ENCODE measurements around the gene C19orf38.
"Not testable (repeated sequence)": the region's sequence is repeated elsewhere in the genome, so short reads cannot be mapped to it uniquely, and the experiment has no call there.

C19orf38 gene

DNA sequence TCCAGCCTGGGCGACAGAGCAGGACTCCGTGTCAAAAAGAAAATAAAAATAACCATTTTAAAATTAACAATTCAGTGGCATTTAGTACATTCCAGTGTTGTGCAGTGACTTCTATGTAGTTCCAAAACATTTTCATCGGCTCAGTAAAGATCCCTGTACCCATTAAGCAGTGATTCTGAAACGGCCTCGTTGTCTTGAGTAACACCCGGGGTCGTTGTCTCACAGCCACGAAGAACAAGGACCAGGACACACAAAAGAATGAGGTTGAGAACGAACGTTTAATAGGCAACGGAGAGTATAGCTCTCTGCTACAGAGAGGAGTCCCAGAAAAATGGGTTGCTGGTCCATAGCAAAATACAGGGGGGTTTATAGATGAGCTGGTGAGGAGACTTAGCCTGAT, 9.8 kb upstream of the C19orf38 start:
- no peaks in the 10 kb centered on the region for H3K36me3 ChIP-seq (ENCODE audit: control insufficient read depth, insufficient read depth, low read length)
- peaks cover 5% of the 10 kb centered on the region for H3K27me3 ChIP-seq (ENCODE audit: control insufficient read depth, insufficient read depth, low read length)
- no peak overlapping the region for H3K4me3 ChIP-seq (ENCODE audit: low read depth, low read length)
- H3K4me1 ChIP-seq (ENCODE audit: control insufficient read depth, insufficient read depth, low read length) = no peaks in the 10 kb centered on the region
- H3K9me3 ChIP-seq (ENCODE audit: control insufficient read depth, insufficient read depth, low read length) = peaks cover 5% of the 10 kb centered on the region
- no peak overlapping the region for H3K9ac ChIP-seq (ENCODE audit: low read depth, low read length)

DNA sequence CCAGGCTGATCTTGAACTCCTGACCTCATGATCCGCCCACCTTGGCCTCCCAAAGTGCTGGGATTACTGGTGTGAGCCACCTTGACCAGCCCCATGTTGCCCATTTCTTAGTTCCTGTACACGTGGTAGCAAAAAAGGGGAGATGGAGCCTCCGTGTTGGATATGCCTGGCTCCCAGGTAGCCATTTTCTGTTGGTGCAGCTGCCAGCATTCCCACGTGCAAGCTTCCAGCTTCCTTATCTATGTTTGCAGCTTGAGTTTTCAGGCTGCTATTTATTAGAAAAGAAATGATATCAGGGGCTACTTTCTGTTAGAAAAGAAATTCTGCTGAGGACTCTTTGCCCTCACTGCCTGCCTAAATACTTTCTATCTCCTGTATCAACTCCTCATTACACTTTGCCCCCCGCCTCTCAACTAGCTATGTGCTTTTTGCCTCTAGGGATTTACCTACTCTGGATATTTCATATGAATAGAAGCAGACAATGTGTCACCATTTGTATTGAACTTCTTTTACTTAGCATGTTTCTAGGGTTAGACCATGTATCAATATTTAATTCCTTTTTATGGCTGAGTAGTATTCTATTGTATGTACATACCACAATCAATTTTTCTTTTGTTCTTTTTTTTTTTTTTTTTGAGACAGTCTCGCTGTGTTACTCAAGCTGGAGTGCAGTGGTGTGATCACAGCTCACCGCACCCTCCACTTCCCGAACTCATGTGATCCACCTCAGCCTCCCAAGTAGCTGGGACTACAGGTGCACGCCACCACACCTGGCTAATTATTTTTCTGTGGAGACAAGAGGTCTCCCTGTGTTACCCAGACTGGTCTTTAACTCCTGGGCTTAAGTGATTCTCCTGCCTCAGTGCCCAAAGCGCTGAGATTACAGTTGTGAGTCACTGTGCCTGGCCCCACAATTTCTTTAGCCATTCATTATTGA, 8.8 kb upstream of the C19orf38 start:
- peaks cover 5% of the 10 kb centered on the region for H3K27me3 ChIP-seq (ENCODE audit: control insufficient read depth, insufficient read depth, low read length)
- H3K4me1 ChIP-seq (ENCODE audit: control insufficient read depth, insufficient read depth, low read length) = no peaks in the 10 kb centered on the region
- no peak overlapping the region for H3K9ac ChIP-seq (ENCODE audit: low read depth, low read length)
- no peaks in the 10 kb centered on the region for H3K36me3 ChIP-seq (ENCODE audit: control insufficient read depth, insufficient read depth, low read length)
- peaks cover 5% of the 10 kb centered on the region for H3K9me3 ChIP-seq (ENCODE audit: control insufficient read depth, insufficient read depth, low read length)
- H3K4me3 ChIP-seq (ENCODE audit: low read depth, low read length) = no peak overlapping the region

DNA sequence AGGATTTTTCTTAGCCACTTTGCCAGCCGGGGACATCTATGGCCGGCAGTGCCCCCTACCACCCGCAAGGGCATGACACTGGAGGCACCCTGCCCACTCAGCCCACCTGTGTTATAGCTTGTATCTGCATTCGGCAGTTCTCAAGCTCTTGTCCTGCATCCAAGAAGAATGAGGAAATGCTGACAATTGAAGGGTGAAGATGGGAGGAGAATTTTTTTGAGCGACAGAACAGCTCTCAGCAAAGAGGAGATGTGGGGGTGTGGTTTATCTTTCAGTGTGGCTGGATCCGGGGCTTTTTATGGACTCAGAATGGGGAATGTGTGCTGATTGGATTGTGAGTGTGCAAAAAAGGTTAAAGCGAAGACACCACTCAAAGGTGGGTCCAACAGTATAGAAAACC, 5.4 kb upstream of the C19orf38 start:
- H3K4me1 ChIP-seq (ENCODE audit: control insufficient read depth, insufficient read depth, low read length) = no peaks in the 10 kb centered on the region
- H3K27me3 ChIP-seq (ENCODE audit: control insufficient read depth, insufficient read depth, low read length) = no peaks in the 10 kb centered on the region
- H3K9me3 ChIP-seq (ENCODE audit: control insufficient read depth, insufficient read depth, low read length) = no peaks in the 10 kb centered on the region
- H3K9ac ChIP-seq (ENCODE audit: low read depth, low read length) = no peak overlapping the region
- H3K4me3 ChIP-seq (ENCODE audit: low read depth, low read length) = no peak overlapping the region
- H3K36me3 ChIP-seq (ENCODE audit: control insufficient read depth, insufficient read depth, low read length) = no peaks in the 10 kb centered on the region

DNA sequence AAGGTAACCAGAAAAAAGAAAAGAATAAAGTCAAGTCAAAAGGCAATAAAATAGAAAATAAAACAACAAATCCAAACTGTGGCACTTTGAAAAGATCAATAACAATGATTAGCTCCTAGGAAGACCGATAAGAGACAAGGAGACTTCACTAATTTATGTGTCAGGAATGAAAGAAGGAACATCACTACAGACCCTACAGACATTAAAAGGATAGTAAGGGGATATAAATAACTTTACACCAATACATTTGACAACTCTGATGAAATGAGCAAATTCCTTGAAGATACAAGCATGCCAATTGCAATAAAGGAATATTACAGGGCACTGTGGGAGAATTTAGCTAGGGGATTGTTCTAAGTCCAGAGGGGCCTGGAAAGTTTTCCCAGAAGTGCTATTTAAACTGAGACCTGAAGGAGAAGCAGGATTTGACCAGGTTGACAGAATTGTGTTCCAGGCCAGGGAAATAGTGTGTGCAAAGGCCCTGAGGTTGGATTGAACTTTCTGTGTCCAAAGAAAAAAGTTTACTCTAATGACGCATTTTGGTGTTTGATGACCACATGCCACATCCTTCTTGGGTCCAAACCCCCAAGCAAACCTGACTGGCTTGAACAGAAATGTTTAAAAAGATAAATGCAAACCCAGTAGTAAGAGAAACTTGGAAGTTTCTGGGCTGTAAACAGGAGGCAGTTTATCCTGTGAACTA, 1.6 kb upstream of the C19orf38 start:
- H3K27me3 ChIP-seq (ENCODE audit: control insufficient read depth, insufficient read depth, low read length) = no peaks in the 10 kb centered on the region
- H3K4me1 ChIP-seq (ENCODE audit: control insufficient read depth, insufficient read depth, low read length) = no peaks in the 10 kb centered on the region
- no peak overlapping the region for H3K4me3 ChIP-seq (ENCODE audit: low read depth, low read length)
- H3K9me3 ChIP-seq (ENCODE audit: control insufficient read depth, insufficient read depth, low read length) = no peaks in the 10 kb centered on the region
- H3K36me3 ChIP-seq (ENCODE audit: control insufficient read depth, insufficient read depth, low read length) = no peaks in the 10 kb centered on the region
- H3K9ac ChIP-seq (ENCODE audit: low read depth, low read length) = no peak overlapping the region

DNA sequence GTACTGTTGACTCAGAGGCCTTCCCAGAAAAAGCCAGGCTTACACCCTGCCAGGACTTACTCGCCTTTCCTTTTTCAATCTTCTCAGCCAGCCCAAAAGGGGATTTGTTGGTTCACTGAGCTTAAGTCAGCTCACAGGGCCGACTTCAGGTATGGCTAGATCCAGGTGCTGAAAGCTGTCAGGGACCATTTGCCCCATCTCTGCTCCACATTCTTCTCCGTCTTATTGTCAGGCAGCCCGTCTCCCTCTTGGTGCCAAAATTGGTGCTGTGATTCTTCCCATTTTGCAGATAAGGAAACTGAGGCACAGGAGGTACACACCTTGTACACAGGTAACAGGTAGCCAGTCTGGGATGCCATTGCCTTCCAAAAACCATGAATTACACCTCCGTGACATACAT, 2.4 kb downstream of the C19orf38 start:
- Histone ChIP-seq H3K9me3 (ENCODE audit: control insufficient read depth, insufficient read depth, low read length) (no peaks in the 10 kb centered on the region), H3K4me3 (ENCODE audit: low read depth, low read length) (no peak overlapping the region), H3K9ac (ENCODE audit: low read depth, low read length) (no peak overlapping the region), H3K4me1 (ENCODE audit: control insufficient read depth, insufficient read depth, low read length) (no peaks in the 10 kb centered on the region), H3K36me3 (ENCODE audit: control insufficient read depth, insufficient read depth, low read length) (no peaks in the 10 kb centered on the region), H3K27me3 (ENCODE audit: control insufficient read depth, insufficient read depth, low read length) (no peaks in the 10 kb centered on the region)

DNA sequence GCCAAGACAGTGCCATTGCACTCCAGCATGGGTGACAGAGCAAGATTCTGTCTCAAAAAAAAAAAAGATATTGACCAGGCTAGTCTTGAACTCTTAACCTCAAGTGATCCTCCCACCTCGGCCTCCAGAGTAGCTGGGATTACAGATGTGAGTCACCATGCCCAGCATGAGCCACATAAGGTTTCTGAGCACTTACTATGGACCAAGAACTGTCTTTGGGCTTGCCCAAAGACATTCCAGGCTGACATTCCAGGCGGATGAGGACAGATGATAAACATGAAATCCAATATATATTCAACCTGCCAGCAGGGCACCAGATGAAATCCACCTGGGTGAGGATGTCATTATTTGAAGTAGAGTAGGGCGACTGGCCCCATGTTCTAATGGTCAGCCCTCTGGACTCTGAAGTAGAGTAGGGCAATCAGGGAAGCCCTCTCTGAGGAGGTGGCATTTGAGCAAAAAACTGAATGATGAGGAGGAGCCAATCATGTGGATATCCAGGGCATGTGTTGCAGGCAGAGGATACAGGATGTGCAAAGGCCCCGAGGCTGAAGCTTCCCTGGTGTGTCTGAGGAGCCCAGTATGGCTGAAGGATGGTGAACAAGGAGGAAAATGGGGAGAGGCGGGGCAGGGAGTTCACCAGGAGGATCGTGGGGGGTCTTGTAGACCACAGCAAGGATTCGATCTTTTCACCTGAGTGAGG, 4.0 kb downstream of the C19orf38 start:
- no peak overlapping the region for H3K4me3 ChIP-seq (ENCODE audit: low read depth, low read length)
- H3K4me1 ChIP-seq (ENCODE audit: control insufficient read depth, insufficient read depth, low read length) = no peaks in the 10 kb centered on the region
- H3K9me3 ChIP-seq (ENCODE audit: control insufficient read depth, insufficient read depth, low read length) = no peaks in the 10 kb centered on the region
- no peaks in the 10 kb centered on the region for H3K27me3 ChIP-seq (ENCODE audit: control insufficient read depth, insufficient read depth, low read length)
- H3K36me3 ChIP-seq (ENCODE audit: control insufficient read depth, insufficient read depth, low read length) = no peaks in the 10 kb centered on the region
- H3K9ac ChIP-seq (ENCODE audit: low read depth, low read length) = no peak overlapping the region

DNA sequence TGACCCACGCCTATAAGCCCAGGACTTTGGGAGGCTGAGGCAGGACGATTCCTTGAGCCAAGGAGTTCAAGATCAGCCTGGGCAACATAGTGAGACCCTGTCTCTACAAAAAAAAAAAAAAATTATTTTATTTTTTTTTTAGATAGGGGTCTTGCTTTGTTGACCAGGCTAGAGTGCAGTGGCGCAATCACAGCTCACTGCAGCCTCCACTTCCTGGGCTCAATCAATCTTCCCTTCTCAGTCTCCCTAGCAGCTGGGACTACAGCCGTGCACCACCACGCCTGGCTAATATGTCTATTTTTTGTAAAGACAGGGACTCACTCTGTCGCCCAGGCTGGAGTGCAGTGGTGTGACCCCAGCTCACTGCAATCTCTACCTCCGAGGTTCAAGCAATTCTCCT, 4.7 kb downstream of the C19orf38 start:
- H3K4me3 ChIP-seq (ENCODE audit: low read depth, low read length) = no peak overlapping the region
- no peak overlapping the region for H3K9ac ChIP-seq (ENCODE audit: low read depth, low read length)
- H3K27me3 ChIP-seq (ENCODE audit: control insufficient read depth, insufficient read depth, low read length) = no peaks in the 10 kb centered on the region
- no peaks in the 10 kb centered on the region for H3K9me3 ChIP-seq (ENCODE audit: control insufficient read depth, insufficient read depth, low read length)
- H3K36me3 ChIP-seq (ENCODE audit: control insufficient read depth, insufficient read depth, low read length) = no peaks in the 10 kb centered on the region
- no peaks in the 10 kb centered on the region for H3K4me1 ChIP-seq (ENCODE audit: control insufficient read depth, insufficient read depth, low read length)

DNA sequence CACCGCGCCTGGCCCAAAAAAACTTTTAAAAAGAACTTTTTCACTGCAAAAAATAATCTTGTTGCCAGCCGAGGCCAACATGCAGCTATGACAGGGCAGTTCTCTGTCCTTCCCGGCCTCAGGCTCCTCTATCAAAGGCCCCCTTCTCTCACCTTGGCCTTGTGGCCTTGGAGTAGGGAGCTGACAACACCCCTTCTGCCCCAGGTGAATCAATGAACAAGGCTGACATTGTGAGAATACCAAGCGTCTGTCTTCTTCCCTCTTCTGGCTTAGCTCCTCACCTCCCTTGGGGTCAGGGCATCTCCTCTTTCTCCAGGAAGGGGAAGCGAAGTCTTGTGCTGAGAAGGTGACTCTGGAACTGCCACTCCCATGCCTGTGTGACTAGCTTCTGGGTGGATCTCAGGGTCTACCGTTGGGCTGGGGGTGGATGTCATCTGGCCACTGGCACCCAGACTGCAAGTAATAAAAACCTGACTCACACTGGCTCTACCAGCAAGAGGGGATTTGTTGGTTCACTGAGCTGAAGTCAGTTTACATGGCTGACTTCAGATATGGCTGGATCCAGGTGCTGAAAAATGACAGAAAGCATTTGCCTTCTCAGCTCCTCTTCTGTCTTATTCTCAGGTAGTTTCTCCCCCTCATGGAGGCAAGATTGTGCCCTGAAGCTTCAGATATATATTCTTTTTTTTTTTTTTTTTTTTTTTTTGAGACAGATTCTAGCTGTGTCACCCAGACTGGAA, 6.3 kb downstream of the C19orf38 start:
- no peak overlapping the region for H3K9ac ChIP-seq (ENCODE audit: low read depth, low read length)
- H3K36me3 ChIP-seq (ENCODE audit: control insufficient read depth, insufficient read depth, low read length) = no peaks in the 10 kb centered on the region
- H3K9me3 ChIP-seq (ENCODE audit: control insufficient read depth, insufficient read depth, low read length) = no peaks in the 10 kb centered on the region
- no peaks in the 10 kb centered on the region for H3K4me1 ChIP-seq (ENCODE audit: control insufficient read depth, insufficient read depth, low read length)
- no peaks in the 10 kb centered on the region for H3K27me3 ChIP-seq (ENCODE audit: control insufficient read depth, insufficient read depth, low read length)
- no peak overlapping the region for H3K4me3 ChIP-seq (ENCODE audit: low read depth, low read length)

DNA sequence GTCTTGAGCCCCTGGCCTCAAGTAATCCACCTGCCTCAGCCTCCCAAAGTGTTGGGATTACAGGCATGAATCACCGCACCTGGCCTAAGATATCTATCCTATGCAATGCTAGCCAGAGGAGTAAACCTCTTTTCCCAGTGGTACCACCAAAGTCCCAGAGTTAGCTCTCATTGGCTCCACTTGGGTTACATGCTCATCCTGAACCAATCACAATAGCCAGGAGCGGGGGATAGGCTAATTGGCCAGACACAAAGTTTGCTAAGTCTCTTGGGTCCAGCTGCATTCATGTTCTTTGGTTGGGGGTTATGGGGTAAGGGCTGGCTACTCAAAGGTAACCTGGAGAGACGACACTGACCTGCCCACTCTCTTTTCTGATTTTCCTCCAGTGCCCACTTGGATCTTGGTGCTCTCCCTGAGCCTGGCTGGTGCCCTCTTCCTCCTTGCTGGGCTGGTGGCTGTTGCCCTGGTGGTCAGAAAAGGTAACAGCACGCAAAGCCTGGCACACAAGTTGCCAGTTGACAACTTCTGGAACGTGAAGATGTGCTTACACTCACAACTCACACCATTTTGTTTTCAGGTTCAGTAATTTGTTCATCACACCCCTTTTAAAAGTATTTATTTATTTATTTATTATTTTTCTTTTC, 7.8 kb downstream of the C19orf38 start:
- no peak overlapping the region for H3K4me3 ChIP-seq (ENCODE audit: low read depth, low read length)
- no peak overlapping the region for H3K9ac ChIP-seq (ENCODE audit: low read depth, low read length)
- no peaks in the 10 kb centered on the region for H3K4me1 ChIP-seq (ENCODE audit: control insufficient read depth, insufficient read depth, low read length)
- no peaks in the 10 kb centered on the region for H3K36me3 ChIP-seq (ENCODE audit: control insufficient read depth, insufficient read depth, low read length)
- H3K27me3 ChIP-seq (ENCODE audit: control insufficient read depth, insufficient read depth, low read length) = no peaks in the 10 kb centered on the region
- no peaks in the 10 kb centered on the region for H3K9me3 ChIP-seq (ENCODE audit: control insufficient read depth, insufficient read depth, low read length)

DNA sequence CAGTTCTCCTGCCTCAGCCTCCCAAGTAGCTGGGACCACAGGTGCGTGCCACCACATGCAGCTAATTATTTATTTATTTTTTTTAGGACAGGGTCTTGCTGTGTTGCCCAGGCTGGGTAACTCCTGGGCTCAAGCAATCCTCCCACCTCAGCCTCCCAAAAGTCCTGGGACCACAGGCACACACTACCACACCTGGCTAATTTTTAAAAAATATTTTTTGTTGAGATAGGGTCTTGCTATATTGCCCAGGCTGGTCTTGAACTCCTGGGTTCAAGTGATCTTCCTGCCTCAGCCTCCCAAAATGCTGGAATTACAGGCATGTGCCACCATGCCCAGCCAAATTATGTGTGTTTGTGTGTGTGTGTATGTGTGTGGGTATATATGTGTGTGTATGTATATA, 8.7 kb downstream of the C19orf38 start:
- H3K4me1 ChIP-seq (ENCODE audit: control insufficient read depth, insufficient read depth, low read length); H3K4me3 ChIP-seq (ENCODE audit: low read depth, low read length); H3K27me3 ChIP-seq (ENCODE audit: control insufficient read depth, insufficient read depth, low read length); H3K9me3 ChIP-seq (ENCODE audit: control insufficient read depth, insufficient read depth, low read length); H3K36me3 ChIP-seq (ENCODE audit: control insufficient read depth, insufficient read depth, low read length); H3K9ac ChIP-seq (ENCODE audit: low read depth, low read length): not testable (repeated sequence)

All from iPS-15b (cell line).